Ascending aorta (tissue), 2 donors: Measurements from ENCODE around the gene IFT43. TPM values are rescaled to one million over a fixed set of nuclear protein-coding genes. Genes with fewer than 3 reads are reported as not detected.

ENCODE experiments used
- DNase-seq, 2 donors: peaks; one replicate each; pipeline ENCODE4 v3.0.0-alpha.2; 2019; ENCODE audit warnings: low spot score in 2 of 2
- H3K27ac ChIP-seq, 2 donors: fragments of 200-600 bp; sonication (generic); one replicate each; pipeline ENCODE4 v1.5.1; 2016 to 2017; ENCODE audit warnings: mild to moderate bottlenecking in 1 of 2
- H3K27me3 ChIP-seq: fragments of 200-600 bp; sonication (generic); one replicate; pipeline ENCODE4 v1.5.1; 2017
- H3K36me3 ChIP-seq, 2 donors: fragments of 200-600 bp; sonication (generic); one replicate each; pipeline ENCODE4 v1.5.1; 2016
- H3K4me1 ChIP-seq, 2 donors: fragments of 200-600 bp; sonication (generic); one replicate each; pipeline ENCODE4 v1.5.1; 2016 to 2017; ENCODE audit warnings: mild to moderate bottlenecking in 1 of 2
- H3K4me3 ChIP-seq, 2 donors: fragments of 200-600 bp; sonication (generic); one replicate each; pipeline ENCODE4 v1.5.1; 2016 to 2017; ENCODE audit warnings: mild to moderate bottlenecking in 1 of 2
- H3K9me3 ChIP-seq, 2 donors: fragments of 200-600 bp; sonication (generic); one replicate each; pipeline ENCODE4 v1.5.1; 2016
- intact Hi-C: fragments of 100-400 bp; cut with DNase I; formaldehyde crosslinking; loops from one replicate; pipeline ENCODE4 v1.15.1; 2023
- total RNA-seq: library from RNA; depleted of rRNA; stranded (reverse); fragments of >200 nt; gene quantifications from one replicate; pipeline ENCODE4 v1.1.0, GENCODE V29; 2016
- TF ChIP-seq, protein P1 (sequence below), 3 experiments: fragments of 200-600 bp in 2 of 3; fragments of 450-650 bp in 1 of 3; sonication (generic) in 2 of 3; IDR thresholded peaks; one replicate each; pipeline ENCODE4 v1.5.1; 2016 to 2019; ENCODE audit warnings: antibody characterized with exemption in 3 of 3, mild to moderate bottlenecking in 1 of 3, moderate library complexity in 1 of 3

The IFT43 gene
- total RNA-seq, 1 donor from 2014 or later, result 84.0 TPM

DNA sequence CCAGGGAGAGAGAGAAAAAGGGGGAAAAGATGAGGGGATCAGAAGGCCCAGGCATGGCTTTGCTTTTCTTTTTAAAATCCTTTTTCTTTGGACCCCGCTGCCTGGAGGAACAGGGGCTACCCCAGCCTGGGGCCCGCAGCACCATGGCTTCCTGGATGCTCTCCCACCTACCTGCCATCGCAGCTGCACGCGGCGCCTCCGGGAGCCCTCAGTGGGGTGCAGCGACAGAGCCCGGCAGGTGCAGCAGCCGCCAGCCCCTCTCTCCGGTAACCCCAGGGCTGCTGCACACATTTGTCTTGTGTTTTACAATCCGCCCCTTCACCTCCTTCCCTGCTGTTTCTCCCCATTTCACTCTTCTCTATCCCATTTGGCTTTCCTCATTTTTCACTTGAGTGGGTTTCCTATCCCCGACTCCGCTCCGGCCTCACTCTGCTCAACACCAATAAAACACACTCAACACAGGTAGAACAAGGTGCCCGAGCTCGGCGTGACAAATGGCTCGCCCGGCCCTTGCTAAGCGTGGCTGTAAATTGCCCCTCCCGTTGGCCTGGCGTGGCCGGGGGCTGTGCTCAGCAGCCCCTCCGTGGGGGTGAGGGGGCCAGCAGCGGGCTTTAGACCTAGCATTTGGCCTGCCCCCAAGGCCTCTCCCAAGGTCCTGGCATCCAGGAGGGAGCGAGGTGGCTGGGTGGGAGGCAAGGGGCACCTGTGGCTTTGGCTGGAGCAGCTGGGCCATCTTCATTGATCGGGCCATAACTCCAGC is 113.5 kb downstream of the IFT43 start:
- no peak overlapping the region for H3K27ac ChIP-seq
- intact Hi-C loops, result no loop called here
- no peaks in the 10 kb centered on the region for H3K27me3 ChIP-seq
- no peak for DNase-seq
- H3K9me3 ChIP-seq, result no peaks in the 10 kb centered on the region
- no peak overlapping the region for H3K4me3 ChIP-seq
- TF ChIP-seq, protein P1, sequence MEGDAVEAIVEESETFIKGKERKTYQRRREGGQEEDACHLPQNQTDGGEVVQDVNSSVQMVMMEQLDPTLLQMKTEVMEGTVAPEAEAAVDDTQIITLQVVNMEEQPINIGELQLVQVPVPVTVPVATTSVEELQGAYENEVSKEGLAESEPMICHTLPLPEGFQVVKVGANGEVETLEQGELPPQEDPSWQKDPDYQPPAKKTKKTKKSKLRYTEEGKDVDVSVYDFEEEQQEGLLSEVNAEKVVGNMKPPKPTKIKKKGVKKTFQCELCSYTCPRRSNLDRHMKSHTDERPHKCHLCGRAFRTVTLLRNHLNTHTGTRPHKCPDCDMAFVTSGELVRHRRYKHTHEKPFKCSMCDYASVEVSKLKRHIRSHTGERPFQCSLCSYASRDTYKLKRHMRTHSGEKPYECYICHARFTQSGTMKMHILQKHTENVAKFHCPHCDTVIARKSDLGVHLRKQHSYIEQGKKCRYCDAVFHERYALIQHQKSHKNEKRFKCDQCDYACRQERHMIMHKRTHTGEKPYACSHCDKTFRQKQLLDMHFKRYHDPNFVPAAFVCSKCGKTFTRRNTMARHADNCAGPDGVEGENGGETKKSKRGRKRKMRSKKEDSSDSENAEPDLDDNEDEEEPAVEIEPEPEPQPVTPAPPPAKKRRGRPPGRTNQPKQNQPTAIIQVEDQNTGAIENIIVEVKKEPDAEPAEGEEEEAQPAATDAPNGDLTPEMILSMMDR (IDR thresholded peaks at IDR 0.05), result no peak
- no peaks in the 10 kb centered on the region for H3K4me1 ChIP-seq
- no peaks in the 10 kb centered on the region for H3K36me3 ChIP-seq

DNA sequence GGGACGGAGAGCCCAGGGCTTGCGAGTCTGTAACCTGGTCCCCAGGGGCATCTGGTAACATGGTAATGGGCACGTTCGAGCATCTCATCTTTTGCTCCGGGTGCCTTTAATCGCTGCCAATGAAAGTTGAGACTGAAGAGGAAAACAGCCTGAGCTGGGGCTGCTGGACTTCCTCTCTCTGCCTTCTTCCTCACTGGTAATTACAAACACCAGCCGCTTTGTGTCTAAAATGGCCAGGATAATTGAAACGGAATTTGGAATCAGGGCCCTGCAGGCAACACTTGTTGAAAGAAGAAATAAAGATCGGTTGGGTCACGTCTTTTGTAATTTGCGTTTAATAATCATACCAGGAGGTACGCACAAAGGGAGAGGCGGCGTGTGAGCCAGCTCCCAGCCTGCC is 114.7 kb downstream of the IFT43 start:
- Histone ChIP-seq H3K36me3 (no peaks in the 10 kb centered on the region), H3K4me1 (no peaks in the 10 kb centered on the region), H3K27ac (no peak overlapping the region), H3K4me3 (no peak overlapping the region), H3K27me3 (no peaks in the 10 kb centered on the region), H3K9me3 (no peaks in the 10 kb centered on the region)
- DNase-seq, result no peak
- TF ChIP-seq, protein P1 (IDR thresholded peaks at IDR 0.05), result no peak
- intact Hi-C loops, result no loop called here

DNA sequence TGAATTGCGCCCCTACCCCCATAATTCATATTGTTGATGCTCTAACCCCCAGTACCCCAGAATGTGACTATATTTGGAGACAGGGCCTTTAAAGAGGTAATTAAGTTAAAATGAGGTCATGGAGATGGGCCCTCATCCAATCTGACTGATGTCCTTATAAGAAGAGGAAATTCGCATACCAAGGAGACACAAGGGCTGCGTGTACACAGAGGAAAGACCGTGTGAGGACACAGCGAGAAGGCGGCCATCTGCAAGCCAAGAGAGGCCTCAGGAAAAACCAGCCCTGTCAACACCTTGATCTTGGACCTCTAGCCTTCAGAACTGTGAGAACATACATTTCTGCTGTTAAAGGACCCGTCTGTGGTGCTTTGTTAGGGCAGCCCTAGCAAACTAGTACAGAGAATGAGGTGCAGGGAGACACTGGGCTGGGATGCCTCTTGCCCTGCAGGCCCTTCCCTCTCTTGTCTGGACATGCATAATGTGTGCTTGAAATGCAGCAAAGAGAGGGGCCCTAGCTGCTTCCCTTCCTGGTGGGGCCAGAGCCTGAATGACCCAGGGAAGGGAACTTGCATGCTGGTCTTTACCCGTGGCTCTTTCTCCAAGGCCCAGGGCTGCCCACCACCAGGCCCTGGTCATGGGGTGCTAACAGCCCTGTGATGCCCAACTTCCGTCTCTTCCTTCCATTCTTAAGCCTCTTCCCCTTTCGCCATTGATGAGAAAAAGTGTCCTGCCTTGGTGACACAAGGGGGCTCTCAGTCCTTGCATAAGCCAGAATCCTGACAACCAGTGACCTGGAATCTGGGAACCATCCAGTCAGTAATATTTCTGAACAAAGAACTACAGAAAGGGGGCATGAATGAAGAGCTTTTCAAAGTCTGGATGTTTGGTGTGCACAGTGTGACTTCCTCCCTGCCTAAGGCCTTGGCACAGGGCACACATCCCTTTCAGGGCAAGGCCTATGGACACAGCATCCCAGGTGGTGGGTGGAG is 116.1 kb downstream of the IFT43 start:
- Histone ChIP-seq H3K4me3 (no peak overlapping the region), H3K27me3 (no peaks in the 10 kb centered on the region), H3K36me3 (no peaks in the 10 kb centered on the region), H3K27ac (no peak overlapping the region), H3K9me3 (no peaks in the 10 kb centered on the region), H3K4me1 (no peaks in the 10 kb centered on the region)
- TF ChIP-seq, protein P1 (IDR thresholded peaks at IDR 0.05), result no peak
- no peak for DNase-seq
- intact Hi-C loops, result no loop called here

DNA sequence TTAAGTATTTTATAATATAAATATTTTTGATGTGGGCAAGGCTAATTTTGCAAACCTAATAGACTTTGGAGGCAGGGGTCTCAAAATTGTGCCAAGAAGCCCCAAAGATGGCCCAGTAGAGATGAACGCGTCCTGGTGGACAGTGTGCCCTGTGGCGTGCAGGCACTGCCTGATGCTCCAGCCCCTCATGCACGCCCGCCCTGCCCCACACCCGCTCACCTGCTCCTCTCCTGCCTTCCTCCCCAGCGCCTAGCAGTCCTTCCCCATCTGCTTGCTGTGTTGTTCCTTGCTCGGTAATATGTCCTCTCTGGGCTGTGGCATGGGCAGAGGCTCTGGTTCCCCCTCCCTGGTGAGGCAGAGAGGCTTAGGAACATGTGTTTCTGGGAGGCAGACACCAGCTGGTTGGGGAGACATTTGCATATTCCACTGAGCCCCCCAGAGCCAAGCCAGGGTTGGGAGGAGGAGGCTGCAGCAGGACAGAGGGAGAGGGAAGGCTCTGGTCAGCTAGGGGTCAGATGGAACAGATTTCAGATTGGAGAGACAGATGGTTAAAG is 119.3 kb downstream of the IFT43 start:
- no peaks in the 10 kb centered on the region for H3K9me3 ChIP-seq
- H3K4me3 ChIP-seq, result no peak overlapping the region
- TF ChIP-seq, protein P1 (IDR thresholded peaks at IDR 0.05), result no peak
- intact Hi-C loops, result no loop called here
- no peaks in the 10 kb centered on the region for H3K27me3 ChIP-seq
- H3K4me1 ChIP-seq, result no peaks in the 10 kb centered on the region
- H3K27ac ChIP-seq, result no peak overlapping the region
- H3K36me3 ChIP-seq, result no peaks in the 10 kb centered on the region
- DNase-seq, result no peak

DNA sequence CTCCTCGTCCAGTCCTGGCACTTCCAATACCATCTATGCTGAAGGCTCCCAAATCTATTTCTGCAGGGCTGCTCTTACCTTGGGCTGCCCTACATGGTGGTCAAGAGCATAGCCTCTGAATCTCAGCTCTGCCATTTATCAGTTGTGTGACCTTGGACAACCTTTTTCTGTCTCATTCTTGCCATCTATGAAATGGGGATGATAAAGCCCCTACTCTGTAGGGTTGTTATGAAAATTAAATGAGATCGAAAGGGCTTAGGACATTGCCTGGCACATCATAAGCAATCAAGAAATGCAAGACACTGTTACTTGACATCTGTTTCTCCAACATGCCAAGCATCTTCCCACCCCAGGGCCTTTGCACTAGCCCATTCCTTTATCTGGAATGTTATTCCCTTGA is 120.6 kb downstream of the IFT43 start:
- TF ChIP-seq, protein P1 (IDR thresholded peaks at IDR 0.05), result no peak
- no peaks in the 10 kb centered on the region for H3K9me3 ChIP-seq
- H3K4me1 ChIP-seq, result no peaks in the 10 kb centered on the region
- intact Hi-C loops, result no loop called here
- no peak overlapping the region for H3K27ac ChIP-seq
- no peaks in the 10 kb centered on the region for H3K27me3 ChIP-seq
- DNase-seq, result no peak
- H3K4me3 ChIP-seq, result no peak overlapping the region
- no peaks in the 10 kb centered on the region for H3K36me3 ChIP-seq
